Measurements from ENCODE around the gene XPO6.

DNA sequence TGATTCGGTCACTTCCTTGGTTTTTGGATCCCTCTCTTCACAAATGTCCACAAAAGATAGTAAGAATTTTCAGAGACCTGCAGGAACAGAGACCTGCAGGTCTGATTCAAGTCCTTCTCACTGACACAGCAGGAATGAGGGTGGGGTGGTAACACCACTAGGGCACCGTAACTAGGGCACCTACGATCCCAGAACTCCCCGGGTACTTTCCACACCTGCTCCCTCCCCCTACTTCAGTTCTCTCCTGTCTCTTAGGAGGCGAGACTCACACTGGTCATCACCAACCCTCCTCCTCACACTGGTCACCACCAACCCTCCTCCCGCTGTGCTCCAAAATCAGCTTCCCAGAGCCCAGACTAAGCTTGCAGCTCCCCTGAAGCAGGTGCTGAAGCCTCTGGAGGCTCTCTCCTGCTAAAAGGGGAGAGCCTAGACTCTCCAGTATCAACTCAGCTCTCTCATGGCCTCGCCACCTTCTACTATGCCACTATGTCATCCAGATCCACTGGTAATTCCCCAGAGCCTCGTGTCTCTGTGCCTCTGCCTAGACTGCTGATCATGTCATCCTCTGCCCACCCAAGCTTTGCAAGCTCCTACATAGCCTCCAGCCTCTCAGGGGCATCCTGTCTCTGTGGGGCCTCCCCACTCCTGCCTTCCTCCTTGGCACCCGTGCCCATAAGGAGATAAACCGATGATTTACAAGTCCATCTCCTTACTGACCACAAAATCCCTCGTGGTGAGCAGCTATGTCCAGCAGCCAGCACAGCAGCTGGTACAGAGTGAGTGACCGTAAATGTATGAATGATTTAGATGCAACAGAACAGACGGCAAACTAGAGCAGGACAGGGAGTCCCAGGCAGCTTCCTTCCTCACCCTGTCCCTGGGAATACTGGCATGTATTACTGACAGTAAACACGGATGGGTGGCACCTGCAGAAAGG is 84.8 kb downstream of the XPO6 start:
- TF ChIP-seq FOXK2 (IDR thresholded peaks at IDR 0.05), result no peak
- no peak for TF ChIP-seq HDGF (IDR thresholded peaks at IDR 0.05; ENCODE audit: borderline replicate concordance)
- TF ChIP-seq NFRKB (IDR thresholded peaks at IDR 0.05), result no peak
- no peak for TF ChIP-seq SP1 (IDR thresholded peaks at IDR 0.05)
- TF ChIP-seq ZNF384 (IDR thresholded peaks at IDR 0.05), result no peak
- TF ChIP-seq TARDBP (IDR thresholded peaks at IDR 0.05), result no peak
- no peak for TF ChIP-seq ELF4 (IDR thresholded peaks at IDR 0.05)
- no peak for TF ChIP-seq L3MBTL2 (conservative IDR thresholded peaks at IDR 0.05)
- no peak for TF ChIP-seq SUZ12 (IDR thresholded peaks at IDR 0.05)
- TF ChIP-seq BHLHE40 (IDR thresholded peaks at IDR 0.05; ENCODE audit: borderline replicate concordance), result no peak
- TF ChIP-seq FOXA1 (IDR thresholded peaks at IDR 0.05), result no peak
- TF ChIP-seq ARNT (IDR thresholded peaks at IDR 0.05), result no peak
- TF ChIP-seq, protein P1, sequence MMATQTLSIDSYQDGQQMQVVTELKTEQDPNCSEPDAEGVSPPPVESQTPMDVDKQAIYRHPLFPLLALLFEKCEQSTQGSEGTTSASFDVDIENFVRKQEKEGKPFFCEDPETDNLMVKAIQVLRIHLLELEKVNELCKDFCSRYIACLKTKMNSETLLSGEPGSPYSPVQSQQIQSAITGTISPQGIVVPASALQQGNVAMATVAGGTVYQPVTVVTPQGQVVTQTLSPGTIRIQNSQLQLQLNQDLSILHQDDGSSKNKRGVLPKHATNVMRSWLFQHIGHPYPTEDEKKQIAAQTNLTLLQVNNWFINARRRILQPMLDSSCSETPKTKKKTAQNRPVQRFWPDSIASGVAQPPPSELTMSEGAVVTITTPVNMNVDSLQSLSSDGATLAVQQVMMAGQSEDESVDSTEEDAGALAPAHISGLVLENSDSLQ (IDR thresholded peaks at IDR 0.05), result no peak
- no peak for TF ChIP-seq CTBP1 (IDR thresholded peaks at IDR 0.05; ENCODE audit: borderline replicate concordance)

Measured in HEK293T (cell line).